Stimulated activated CD8-positive, alpha-beta memory T cell treated with anti-CD3 and anti-CD28 coated beads, Interleukin-7, amount 100 ng/mL, for 1 hour (primary cell): ENCODE measurements around the gene DUSP28.

Source experiments
- DNase-seq, 2 donors: peaks; one replicate each; pipeline ENCODE4 v3.0.0-alpha.2; 2020; ENCODE audit warnings: low read depth in 2 of 2

DUSP28 gene

GRCh38 chr2:240598311-240598911 lies 38.3 kb downstream of the DUSP28 start:
- no peak for DNase-seq

GRCh38 chr2:240599141-240599583 lies 39.0 kb downstream of the DUSP28 start:
- no peak for DNase-seq

DNA sequence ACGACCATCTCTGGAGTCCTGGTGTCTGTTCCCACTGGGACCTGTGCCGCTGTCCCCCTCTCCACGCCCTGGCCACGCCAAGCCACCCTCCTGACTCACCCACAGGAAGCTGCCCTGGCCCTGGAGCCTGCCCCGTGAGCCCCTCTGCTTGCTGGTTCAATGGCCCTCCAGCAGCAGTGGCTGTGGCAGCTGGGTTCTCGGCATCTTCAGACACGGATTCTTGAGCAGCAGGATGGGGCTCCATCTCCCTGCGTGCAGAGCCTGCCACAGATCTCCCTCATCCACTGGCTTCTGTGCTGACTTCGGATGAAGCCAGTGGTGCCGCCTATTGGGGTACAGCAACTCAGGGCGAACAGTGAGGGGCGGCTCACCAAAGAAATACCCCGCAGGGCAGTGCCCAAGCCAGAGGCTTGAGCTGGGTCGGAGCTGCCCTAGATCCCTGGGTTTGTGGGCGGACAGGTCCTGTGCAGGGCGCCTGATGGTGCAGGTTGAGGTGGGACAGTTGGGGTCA lies 40.3 kb downstream of the DUSP28 start:
- DNase-seq, result no peak

GRCh38 chr2:240601061-240601830 lies 41.1 kb downstream of the DUSP28 start:
- DNase-seq, result no peak

DNA sequence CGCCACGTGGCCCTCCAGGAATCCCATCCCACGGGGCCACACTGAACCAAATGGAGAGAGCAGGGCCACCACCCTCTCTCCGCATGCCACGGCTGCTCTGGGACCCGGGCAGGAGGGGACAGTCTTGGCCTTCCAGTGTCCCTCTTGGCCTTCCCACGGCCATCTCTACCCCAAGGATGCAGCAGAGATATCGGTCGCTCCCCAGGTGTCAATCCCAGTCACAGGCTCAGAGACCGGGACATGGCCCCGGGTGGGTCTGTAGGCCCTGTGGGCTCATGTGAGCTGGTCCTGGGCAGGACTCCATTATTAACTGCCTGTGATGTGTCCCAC lies 41.6 kb downstream of the DUSP28 start:
- no peak for DNase-seq

DNA sequence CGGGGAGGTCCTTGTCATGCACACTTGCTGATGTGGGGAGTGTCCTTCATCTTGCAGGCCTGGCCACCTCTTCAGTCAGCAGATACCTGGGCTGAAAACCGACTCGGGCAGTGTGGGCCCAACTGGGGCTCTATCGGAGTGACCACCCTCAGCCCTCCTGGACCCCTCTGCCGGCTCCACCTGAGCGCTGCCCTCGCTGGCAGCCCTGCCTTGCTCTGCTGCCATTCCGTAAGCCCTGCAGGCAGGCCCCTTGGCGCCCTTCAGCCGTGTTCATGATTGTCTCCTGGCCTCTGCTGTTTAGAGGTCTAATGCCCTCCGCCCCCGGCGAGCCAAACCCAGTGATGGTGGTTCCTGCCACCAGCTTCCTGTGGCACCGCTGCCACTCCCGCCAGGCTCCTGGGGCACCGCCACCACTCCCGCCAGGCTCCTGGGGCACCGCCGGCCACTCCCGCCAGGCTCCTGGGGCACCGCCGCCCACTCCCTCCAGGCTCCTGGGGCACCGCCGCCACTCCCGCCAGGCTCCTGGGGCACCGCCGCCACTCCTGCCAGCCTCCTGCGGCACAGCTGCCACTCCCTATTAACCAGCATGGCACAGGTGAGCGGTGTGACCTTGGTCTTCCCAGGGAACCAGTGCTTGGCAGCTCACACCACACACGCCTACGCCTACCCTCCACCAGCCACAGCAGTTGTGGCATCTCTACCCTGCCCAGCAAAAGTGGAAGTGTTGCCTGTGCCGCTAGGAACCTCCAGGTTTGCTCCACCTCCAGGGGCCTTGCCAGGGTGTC lies 42.3 kb downstream of the DUSP28 start:
- no peak for DNase-seq

- DNase-seq, result no peak
These were observed 43.1 kb downstream of the DUSP28 start for GRCh38 chr2:240603081-240603835.

DNA sequence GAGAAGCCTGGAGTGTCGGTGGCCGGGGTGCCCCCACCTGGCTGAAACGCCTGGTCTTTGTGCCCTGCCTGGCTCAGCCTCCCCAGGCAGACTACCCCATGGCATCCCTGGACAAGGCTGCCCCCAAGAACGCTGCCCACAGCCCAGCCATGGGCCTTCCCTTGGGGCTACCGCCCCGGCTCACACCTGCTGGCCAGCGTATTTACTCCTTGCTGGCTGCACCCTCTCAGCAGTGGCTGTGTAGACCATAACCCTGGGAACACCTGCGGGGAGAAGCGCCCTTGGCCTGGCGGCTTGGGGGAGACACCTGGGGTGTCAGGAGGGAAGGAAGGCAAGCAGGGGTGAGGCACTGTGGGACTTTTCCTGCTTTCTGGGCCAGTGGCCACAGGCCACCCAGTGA lies 43.7 kb downstream of the DUSP28 start:
- no peak for DNase-seq

DNA sequence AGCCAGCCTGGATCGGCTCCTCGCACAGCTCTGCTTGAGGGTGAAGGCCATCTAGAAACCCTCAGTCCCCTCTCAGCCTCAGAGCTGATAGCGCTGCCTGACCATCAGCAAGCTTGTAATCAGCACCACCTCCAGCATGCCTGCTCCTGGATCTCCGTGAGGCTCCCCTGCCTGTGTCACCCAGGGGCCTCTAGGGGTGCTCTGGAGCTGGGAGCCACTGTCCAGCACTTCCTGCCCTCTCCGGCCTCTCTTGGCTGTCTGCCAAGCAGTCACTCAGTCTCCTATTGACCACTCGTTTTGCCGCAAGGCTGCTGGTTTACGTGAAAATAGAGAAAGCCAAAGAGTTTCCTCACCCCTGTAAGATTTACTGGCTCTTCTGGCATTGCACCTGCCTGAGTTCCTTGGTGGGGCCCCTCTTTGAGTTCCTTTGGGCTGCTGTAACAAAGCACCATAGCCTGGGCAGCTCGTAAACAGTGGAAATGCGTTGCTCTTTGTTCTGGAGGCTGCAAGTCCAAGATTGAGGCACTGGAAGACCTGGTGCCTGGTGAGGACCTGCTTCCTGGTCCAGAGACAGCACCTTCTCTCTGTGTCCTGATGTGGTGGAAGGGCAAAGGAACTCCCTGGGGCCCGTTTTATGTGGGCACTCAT lies 44.3 kb downstream of the DUSP28 start:
- no peak for DNase-seq

DNA sequence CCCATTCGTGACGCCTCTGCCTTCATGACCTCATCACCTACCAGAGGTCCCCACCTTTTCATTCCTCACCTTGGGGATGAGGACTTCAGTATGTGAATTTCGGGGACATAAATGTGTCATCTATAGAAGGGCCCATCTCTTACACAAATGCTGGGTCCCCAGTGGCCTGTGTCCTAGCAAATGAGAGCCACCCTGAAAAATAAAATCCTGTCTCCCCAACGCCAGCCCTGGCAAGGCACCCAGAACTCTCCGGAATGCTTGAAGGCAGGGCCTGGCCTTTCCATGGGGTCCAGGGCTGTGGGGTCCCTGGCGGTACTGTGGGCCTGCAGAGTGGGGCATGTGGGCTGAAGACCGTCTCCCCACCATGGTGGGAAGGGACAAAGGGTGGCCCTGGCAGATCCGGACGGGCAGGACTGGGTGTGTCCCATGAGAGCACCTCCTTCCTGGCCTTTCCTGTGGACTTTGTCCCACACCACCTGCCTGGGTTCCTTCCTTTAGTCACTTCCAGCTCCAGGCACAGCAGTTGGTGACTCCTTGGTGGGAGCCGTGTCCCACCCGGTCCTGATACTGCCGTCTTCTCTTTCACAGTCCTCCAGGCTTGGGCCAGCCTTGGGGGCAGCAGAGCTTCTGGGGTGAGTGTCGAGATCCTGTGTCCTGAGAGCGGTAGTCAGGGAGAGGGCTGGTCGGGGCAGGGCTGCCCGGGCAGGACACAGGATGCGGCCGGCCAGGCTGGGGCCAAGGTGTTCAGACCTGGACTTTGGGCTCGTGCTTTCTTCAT lies 45.0 kb downstream of the DUSP28 start:
- DNase-seq, result no peak

GRCh38 chr2:240605867-240606743 lies 45.9 kb downstream of the DUSP28 start:
- no peak for DNase-seq

DNA sequence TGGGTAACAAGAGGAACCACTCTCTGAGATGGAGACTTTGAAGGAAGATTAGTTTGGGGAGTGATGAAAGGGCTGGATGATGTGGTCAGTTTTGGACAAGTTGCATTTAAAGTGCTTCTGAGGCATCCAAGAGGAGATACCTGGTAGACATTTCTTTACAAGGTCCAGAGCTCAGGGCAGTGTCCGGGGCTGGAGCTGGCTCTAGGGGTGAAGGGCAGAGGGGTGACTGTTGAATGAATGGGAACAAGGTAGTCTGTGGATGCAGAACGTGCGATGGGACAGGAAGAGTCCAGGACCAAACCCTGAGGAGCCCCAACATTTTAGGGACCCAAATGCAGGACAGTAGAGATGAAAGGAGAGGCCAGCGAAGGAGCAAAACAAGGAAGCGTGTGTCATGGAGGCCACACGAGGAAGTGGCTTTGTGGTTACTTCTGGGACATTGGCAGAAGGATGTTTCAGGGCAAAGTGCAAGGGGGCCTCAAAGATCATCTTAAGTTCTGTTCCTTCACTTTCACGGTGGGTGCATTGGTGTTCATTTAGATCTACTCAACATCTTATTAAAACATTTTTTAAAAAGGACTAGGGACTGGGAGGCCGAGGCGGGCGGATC lies 51.5 kb downstream of the DUSP28 start:
- no peak for DNase-seq
